Endodermal cell (in vitro differentiated cells): Measurements from ENCODE around the gene PABPN1L. TPM values are rescaled to one million over a fixed set of nuclear protein-coding genes. Genes with fewer than 3 reads are reported as not detected.

ENCODE experiments used
- DNase-seq: peaks from one replicate; pipeline ENCODE4 v3.0.0-alpha.2; 2017
- H3K27ac ChIP-seq: 2 replicates; pipeline ENCODE4 v1.5.1; 2013; ENCODE audit warnings: mild to moderate bottlenecking, low read depth, low read length, moderate library complexity
- H3K27me3 ChIP-seq: 2 replicates; pipeline ENCODE4 v1.6.1; 2013; ENCODE audit warnings: mild to moderate bottlenecking, low read length, moderate library complexity; ENCODE audit not compliant: insufficient read depth, control insufficient read depth, poor library complexity, severe bottlenecking
- H3K36me3 ChIP-seq: 2 replicates; pipeline ENCODE4 v1.7.0; 2013; ENCODE audit warnings: mild to moderate bottlenecking, low read length, moderate library complexity; ENCODE audit not compliant: control insufficient read depth, insufficient read depth
- H3K4me1 ChIP-seq: one replicate; pipeline ENCODE4 v1.7.0; 2013; ENCODE audit warnings: low read length; ENCODE audit not compliant: control insufficient read depth, insufficient read depth
- H3K4me3 ChIP-seq: 2 replicates; pipeline ENCODE4 v1.5.1; 2013; ENCODE audit warnings: mild to moderate bottlenecking, low read length, moderate library complexity
- H3K9ac ChIP-seq: 2 replicates; pipeline ENCODE4 v1.6.1; 2013; ENCODE audit warnings: mild to moderate bottlenecking, low read length, moderate library complexity; ENCODE audit not compliant: poor library complexity, severe bottlenecking; ENCODE audit errors: extremely low read depth
- H3K9me3 ChIP-seq: 2 replicates; pipeline ENCODE4 v1.6.1; 2013; ENCODE audit warnings: mild to moderate bottlenecking, low read length, moderate library complexity; ENCODE audit not compliant: control insufficient read depth
- H3K27ac Mint-ChIP-seq: 2 replicates; pipeline ENCODE4 v1.8.0; 2020; ENCODE audit warnings: mixed read lengths
- H3K27me3 Mint-ChIP-seq: 2 replicates; pipeline ENCODE4 v1.8.0; 2021; ENCODE audit warnings: mild to moderate bottlenecking, mixed read lengths; ENCODE audit not compliant: insufficient read depth
- H3K36me3 Mint-ChIP-seq: 2 replicates; pipeline ENCODE4 v1.8.0; 2020; ENCODE audit warnings: low read depth, mixed read lengths
- H3K4me1 Mint-ChIP-seq: 2 replicates; pipeline ENCODE4 v1.8.0; 2020; ENCODE audit warnings: mixed read lengths
- H3K4me3 Mint-ChIP-seq: 2 replicates; pipeline ENCODE4 v1.8.0; 2020; ENCODE audit warnings: mild to moderate bottlenecking, moderate library complexity, mixed read lengths
- H3K9me3 Mint-ChIP-seq: 2 replicates; pipeline ENCODE4 v1.8.0; 2020; ENCODE audit warnings: mild to moderate bottlenecking, mixed read lengths
- WGBS, 2 experiments: methylation state at CpG; one replicate each; pipeline versions ENCODE4 v1.1.5 to v1.1.7; 2013; ENCODE audit warnings: missing lambda C conversion rate in 2 of 2, mixed read lengths in 1 of 2; ENCODE audit not compliant: insufficient coverage in 1 of 2, insufficient read length in 1 of 2; 5-methylcytosine and 5-hydroxymethylcytosine counted together
- total RNA-seq, 2 donors: library from RNA; stranded (reverse); fragmentation: NEBNext Ultra II Directional in 1 of 2; extraction: Animal tissue kit (Norgen Biotek cat#: 25700) in 1 of 2; gene quantifications; 2 replicates in 1 of 2; 3 replicates in 1 of 2; pipeline ENCODE4 v1.2.1, GENCODE V29; 2021
- TF ChIP-seq, protein P1 (sequence below): fragments of 200-600 bp; sonication (generic); conservative IDR thresholded peaks from 2 replicates; pipeline ENCODE4 v1.5.0; 2021; ENCODE audit warnings: antibody characterized with exemption, mild to moderate bottlenecking

The PABPN1L gene
- total RNA-seq, 2 donors from 2014 or later, result not detected

DNA sequence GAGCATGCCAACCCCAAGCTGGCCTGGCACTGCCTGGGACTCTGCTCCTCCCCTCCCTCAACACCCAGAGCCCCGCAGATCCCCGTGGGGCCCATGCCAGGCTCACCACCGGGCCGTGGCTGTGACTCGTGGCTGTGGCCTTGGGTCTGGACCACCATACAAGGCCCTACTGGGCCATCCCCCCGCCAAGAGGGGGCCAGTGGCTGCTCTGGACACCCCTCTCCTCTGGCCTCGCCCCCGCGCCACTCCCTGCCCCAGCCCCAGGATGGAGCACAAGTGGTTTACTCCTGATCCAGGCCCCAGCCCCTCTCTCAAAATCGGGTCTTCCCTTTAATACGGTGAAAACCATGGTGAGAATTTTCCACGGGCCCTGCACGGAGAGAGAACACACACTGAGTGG lies 3.0 kb downstream of the PABPN1L start:
- Histone ChIP-seq H3K27ac (no peak overlapping the region), H3K4me3 (no peak overlapping the region), H3K36me3 (peaks cover 29% of the 10 kb centered on the region), H3K9ac (no peak overlapping the region), H3K9me3 (no peaks in the 10 kb centered on the region), H3K27me3 (no peaks in the 10 kb centered on the region), H3K4me1 (no peaks in the 10 kb centered on the region)
- WGBS, 2 experiments, result 92 to 96% methylated on average over 5 to 13 of the region's 13 CpGs
- Mint-ChIP-seq H3K4me3 (no peak overlapping the region), H3K27me3 (no peaks in the 10 kb centered on the region), H3K4me1 (no peaks in the 10 kb centered on the region), H3K36me3 (peaks cover 34% of the 10 kb centered on the region), H3K27ac (no peak overlapping the region), H3K9me3 (no peaks in the 10 kb centered on the region)
- TF ChIP-seq, protein P1, sequence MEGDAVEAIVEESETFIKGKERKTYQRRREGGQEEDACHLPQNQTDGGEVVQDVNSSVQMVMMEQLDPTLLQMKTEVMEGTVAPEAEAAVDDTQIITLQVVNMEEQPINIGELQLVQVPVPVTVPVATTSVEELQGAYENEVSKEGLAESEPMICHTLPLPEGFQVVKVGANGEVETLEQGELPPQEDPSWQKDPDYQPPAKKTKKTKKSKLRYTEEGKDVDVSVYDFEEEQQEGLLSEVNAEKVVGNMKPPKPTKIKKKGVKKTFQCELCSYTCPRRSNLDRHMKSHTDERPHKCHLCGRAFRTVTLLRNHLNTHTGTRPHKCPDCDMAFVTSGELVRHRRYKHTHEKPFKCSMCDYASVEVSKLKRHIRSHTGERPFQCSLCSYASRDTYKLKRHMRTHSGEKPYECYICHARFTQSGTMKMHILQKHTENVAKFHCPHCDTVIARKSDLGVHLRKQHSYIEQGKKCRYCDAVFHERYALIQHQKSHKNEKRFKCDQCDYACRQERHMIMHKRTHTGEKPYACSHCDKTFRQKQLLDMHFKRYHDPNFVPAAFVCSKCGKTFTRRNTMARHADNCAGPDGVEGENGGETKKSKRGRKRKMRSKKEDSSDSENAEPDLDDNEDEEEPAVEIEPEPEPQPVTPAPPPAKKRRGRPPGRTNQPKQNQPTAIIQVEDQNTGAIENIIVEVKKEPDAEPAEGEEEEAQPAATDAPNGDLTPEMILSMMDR, result no peak
- no peak for DNase-seq

- Mint-ChIP-seq H3K27me3 (no peaks in the 10 kb centered on the region), H3K4me3 (no peak overlapping the region), H3K9me3 (no peaks in the 10 kb centered on the region), H3K27ac (no peak overlapping the region), H3K4me1 (peaks cover 2% of the 10 kb centered on the region), H3K36me3 (peaks cover 36% of the 10 kb centered on the region)
- H3K36me3 ChIP-seq, result peaks cover 29% of the 10 kb centered on the region
- no peak overlapping the region for H3K4me3 ChIP-seq
- H3K4me1 ChIP-seq, result no peaks in the 10 kb centered on the region
- WGBS, 2 experiments, result 92 to 96% methylated on average over 20 to 25 of the region's 25 CpGs
- TF ChIP-seq, protein P1, result no peak
- no peaks in the 10 kb centered on the region for H3K27me3 ChIP-seq
- no peaks in the 10 kb centered on the region for H3K9me3 ChIP-seq
- DNase-seq, result no peak
- H3K9ac ChIP-seq, result no peak overlapping the region
- H3K27ac ChIP-seq, result no peak overlapping the region
Measured at GRCh38 chr16:88862968-88863367, 3.5 kb downstream of the PABPN1L start.

DNA sequence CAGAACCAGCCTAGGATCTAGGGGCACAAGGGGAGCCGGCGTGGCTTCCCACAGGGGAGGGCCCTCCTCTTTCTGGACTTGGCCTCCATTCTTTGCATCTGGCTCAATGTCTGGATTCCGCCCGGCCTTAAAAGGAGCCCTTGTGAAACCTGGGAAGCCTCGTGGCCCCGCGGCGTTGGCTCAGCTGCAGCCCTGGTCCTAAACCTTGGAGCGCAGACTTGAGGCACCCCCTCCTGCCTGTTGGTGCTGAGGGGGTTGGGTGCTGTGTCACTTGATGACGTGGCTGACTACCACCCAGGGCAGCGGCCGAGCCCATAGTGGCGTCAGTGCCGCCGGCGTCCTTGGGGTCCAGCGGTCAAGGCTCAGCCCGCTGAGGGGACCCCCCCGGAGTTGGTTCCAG lies 5.1 kb downstream of the PABPN1L start:
- no peak overlapping the region for H3K27ac Mint-ChIP-seq
- no peaks in the 10 kb centered on the region for H3K27me3 ChIP-seq
- H3K4me3 ChIP-seq, result no peak overlapping the region
- TF ChIP-seq, protein P1, result no peak
- H3K9ac ChIP-seq, result no peak overlapping the region
- peaks cover 4% of the 10 kb centered on the region for H3K4me1 Mint-ChIP-seq
- H3K27ac ChIP-seq, result no peak overlapping the region
- DNase-seq, result no peak
- no peak overlapping the region for H3K4me3 Mint-ChIP-seq
- H3K4me1 ChIP-seq, result no peaks in the 10 kb centered on the region
- peaks cover 29% of the 10 kb centered on the region for H3K36me3 ChIP-seq
- peaks cover 37% of the 10 kb centered on the region for H3K36me3 Mint-ChIP-seq
- 95 to 96% methylated on average over 9 to 19 of the region's 19 CpGs for WGBS, 2 experiments
- no peaks in the 10 kb centered on the region for H3K9me3 Mint-ChIP-seq
- H3K9me3 ChIP-seq, result no peaks in the 10 kb centered on the region
- H3K27me3 Mint-ChIP-seq, result no peaks in the 10 kb centered on the region
